GM18861 (cell line): ENCODE results near the gene RFWD3.

Experiments used
- ATAC-seq: cut with Tn5 transposase; IDR thresholded peaks from one replicate; pipeline ENCODE4 v1.9.1; 2021; ENCODE audit not compliant: unreplicated experiment

RFWD3 gene

GRCh38 chr16:74623839-74624235, 42.8 kb downstream of the RFWD3 start:
- no peak for ATAC-seq

- no peak for ATAC-seq
Observed at GRCh38 chr16:74623214-74623838, 43.4 kb downstream of the RFWD3 start.

- no peak for ATAC-seq
Observed at GRCh38 chr16:74622005-74622404, 44.7 kb downstream of the RFWD3 start.

DNA sequence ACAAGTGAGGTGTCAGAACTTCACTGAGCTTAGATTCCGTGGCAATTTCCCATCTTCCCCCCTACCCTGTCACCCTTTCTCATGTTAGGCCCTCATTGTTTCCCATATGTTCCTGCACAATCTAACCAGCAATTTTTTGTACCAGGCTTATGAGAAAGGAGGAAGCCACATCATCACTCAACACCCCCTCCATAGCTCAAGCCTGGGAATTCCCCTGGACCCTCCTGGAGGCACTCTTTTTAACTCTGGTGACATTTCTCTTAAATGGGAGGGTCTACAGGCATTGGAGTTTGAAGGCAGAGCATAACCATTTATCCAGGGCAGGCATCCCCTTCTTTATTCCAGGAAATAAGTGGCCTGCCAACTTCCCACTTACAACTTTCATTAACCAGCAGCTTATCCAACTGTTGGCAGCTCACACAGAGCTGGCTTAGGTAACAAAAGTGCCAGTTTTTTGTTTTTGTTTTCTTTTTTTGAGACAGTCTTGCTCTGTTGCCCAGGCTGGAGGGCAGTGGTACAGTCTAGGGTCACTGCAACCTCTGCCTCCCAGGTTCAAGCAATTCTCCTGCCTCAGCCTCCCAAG, 49.4 kb downstream of the RFWD3 start:
- no peak for ATAC-seq

DNA sequence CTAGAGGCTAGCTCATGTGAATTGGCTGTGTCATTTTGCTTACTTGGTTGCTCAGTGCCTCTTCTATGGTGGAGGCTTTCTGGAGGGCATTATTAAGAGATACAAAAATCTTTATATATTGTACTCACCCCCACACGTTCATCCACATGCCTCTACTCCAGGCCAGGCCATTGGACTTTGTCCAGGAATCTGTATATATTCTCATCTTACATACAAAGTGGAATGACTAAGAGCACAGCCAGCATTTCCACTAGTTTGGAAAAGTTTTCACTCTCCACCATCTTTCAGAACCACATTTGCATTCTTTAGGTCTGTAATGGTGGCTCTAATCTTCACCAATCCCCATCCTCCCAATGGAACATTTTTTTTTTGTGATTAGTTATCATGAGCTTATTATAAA, 55.0 kb downstream of the RFWD3 start:
- ATAC-seq = no peak

GRCh38 chr16:74608944-74609343, 57.7 kb downstream of the RFWD3 start:
- no peak for ATAC-seq

DNA sequence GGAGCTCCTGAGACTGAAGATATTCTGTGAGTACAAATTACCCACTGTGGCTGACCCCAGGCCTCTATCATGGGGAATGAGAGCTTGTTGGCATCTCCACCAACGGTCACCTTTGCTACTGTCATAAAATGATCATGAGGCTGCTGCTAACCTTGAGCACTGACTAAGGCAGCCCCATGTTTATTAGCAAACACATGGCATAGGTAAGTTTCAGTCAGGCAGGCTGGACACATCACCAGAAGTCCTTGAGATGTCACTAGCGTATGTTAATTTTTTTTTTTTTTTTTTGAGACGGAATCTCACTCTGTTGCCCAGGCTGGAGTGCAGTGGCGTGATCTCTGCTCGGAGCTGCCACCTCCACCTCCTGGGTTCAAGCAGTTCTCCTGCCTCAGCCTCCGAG, 58.3 kb downstream of the RFWD3 start:
- ATAC-seq = no peak

- ATAC-seq = no peak
Observed at GRCh38 chr16:74607962-74608356, 58.7 kb downstream of the RFWD3 start.

DNA sequence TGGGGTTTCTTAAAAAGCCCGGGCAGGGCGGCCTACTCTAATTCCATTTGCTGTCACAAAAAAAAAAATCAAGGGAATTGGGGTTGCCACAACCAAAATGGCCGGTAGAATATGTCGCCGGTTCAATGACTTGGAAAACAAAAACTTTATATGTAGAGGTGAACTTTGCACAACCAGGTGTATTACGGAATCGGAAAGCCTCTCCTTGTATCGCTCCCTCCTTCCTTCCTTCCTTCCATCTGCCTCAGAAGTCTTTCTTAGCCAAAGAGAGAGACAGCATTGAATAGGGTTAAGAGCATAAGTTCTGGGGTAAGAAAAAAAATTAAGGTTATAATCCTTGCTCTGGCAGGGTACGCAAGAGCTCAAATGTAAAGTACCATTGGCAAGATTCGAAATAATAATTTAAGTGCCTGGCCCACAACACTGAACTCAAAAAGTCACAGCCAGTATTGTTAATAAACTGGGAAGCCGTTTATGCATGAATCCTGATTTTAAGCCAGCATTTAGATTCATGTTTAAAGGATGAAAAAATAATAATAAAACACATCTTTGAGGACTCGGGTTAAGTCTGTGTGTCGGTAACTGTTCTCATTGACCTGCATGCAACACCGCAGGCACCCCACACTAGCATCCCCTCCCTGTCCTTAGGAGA, 59.2 kb downstream of the RFWD3 start:
- ATAC-seq = peak; percentile 14

DNA sequence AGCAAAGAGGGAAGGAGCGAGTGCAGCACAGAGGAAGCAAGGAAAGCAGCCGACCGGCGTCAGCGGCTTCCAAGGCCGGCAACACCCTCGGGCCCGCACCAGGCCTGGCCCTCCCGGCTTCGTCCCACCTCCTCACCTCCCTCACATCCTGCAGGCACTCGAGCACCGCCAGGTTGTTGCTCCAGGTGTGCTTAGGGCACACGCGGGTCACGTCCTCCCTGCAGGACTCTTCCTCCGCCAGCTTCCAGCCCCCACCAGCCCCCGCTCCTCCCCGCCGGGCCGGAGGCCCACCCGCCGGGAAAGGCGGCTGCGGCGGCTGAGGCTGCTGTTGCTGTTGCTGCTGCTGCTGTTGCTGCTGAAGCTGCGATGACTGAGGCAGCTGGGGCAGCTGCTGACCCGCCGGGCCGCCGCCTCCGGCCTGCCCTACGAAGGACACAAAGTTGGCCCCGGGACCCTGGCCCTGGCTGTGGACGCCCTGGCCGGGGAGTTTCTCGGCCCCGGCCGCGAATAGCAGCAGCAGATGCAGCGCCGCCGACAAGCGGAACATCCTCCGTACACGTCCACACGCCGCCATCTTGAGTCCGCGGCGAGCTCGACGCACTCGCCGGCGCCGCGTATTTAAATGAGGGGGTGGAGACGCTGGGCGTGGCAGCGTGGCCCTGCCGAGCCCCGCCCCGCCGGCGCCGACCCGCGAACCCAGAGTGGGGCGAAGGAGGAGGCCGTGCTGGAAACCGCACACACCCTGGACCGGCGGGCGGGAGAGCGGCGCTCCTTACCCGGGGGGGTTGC, 60.0 kb downstream of the RFWD3 start, which contains the start of gene GLG1:
Gene GLG1, minus strand, starts transcription at position 594 of the 789 bp plus-strand sequence. Its CDS starts 20 bp downstream, at position 574.
- peak; percentile 92 for ATAC-seq

- ATAC-seq = no peak
Observed at GRCh38 chr16:74605746-74606520, 60.7 kb downstream of the RFWD3 start.

DNA sequence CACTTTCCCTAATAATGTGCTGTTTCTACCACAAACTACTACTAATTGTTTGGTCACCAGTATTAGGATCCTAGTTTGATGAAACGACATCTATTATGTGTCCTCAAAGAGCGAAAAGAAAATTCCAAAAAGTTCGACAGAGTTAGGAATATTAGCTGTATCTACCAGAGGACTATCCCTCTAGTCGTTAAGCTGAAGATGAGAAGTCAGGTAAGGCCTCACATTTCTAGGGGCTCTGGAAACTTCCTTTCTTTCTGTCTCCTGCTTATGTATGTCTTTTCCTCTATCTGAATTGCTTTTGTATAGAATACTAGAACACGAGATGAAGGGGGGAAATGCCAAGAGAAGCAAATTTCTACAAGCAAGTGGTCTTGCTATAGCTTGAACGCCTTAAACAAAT, 61.3 kb downstream of the RFWD3 start:
- no peak for ATAC-seq

DNA sequence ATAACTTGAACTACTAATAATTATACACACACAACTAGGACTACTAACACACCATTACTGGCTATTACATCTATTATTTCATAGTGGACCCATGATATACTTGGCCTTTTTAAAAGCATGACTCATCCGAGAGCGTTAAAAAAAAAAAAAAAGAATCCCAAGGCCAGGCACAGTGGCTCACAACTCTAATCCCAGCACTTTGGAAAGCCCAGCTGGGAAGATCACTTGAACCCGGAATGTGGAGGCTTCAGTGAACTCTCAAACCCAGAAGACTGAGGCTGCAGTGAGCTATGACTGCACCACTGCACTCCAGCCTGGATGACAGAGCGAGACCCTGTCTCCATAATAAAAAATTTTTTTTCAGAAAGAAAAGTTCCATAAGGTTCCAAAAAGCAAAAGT, 62.8 kb downstream of the RFWD3 start:
- no peak for ATAC-seq

GRCh38 chr16:74601126-74601871, 65.4 kb downstream of the RFWD3 start:
- ATAC-seq = peak; percentile 50

DNA sequence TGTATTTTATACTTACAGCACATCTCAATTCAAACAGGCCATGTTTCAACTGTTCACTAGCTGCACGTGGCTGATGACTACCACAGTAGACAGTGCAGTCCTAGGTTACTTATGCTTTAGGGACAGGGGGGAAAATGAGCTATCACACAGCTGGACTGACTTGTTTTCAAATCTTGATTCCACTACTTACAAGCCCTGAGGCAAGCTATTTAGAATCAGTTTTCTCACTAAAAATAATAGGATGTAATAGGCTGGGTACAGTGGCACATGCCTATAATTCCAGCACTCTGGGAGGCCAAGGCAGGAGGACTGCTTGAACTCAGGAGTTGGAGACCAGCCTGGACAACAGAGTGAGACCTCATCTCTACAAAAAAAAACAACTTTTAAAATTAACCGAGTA, 70.1 kb downstream of the RFWD3 start:
- ATAC-seq = no peak

DNA sequence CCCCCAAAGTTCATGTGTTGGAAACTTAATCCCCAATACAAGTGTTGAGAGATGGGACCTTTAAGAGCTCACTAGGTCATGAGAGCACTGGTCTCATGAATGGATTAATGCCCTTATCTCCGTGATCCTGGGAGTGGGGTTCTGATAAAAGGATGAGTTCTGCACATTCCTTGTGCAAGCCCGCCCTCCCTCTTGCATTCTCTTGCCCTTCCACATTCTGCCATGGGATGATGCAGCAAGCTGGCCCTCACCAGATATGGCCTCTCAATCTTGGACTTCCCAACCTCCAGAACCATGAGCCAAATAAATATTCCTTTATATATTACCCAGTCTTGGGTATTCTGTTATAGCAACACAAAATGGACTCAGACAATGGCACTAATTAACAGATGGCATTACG, 73.8 kb downstream of the RFWD3 start:
- ATAC-seq = no peak

GRCh38 chr16:74591876-74592650, 74.6 kb downstream of the RFWD3 start:
- ATAC-seq = no peak

DNA sequence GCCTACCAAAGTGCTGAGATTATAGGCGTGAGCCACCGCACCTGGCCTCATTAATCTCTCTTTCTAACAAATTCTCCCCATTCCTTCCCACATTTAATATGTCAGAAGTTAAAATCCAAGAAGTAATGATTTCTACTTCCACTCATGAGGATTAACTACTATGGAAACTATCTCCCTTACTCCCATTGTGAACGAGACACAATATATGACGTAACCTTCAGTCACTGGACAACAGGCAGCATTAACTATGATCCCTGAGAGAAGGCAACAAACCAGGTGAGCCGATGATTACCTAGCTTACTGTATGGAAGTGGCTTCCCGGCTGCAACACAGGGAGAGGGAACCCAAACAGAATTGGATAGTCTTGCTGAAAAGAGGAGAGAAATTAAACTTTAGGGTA, 79.7 kb downstream of the RFWD3 start:
- ATAC-seq = no peak

DNA sequence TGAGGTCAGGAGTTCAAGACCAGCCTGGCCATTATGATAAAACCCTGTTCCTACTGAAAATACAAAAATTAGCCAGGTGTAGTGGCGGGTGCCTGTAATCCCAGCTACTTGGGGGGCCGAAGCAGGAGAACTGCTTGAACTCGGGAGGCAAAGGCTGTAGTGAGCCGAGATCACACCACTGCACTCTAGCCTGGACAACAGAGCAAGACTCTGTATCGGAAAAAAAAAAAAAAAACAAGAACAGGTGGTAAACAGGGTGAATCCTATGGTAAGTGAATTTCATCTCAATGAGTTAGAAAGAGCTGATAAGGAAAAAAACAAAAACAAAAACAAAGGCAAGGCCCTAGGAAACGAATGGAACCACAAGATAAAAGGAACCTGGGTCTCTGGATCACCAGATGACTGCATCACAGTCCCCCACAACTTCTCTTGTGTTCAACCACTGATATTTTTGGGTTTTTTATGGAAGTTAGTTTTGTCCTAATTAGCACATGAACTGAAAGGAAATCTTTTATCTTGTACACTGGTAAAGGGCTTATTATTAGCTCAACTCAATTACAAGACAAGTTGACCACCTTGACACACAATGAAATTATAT, 80.7 kb downstream of the RFWD3 start:
- no peak for ATAC-seq
